ENCODE data around the gene PEPD.

Gene PEPD

GRCh38 chr19:33453265-33453664 is 68.3 kb downstream of the PEPD start:
- DNase-seq = no peak

GRCh38 chr19:33450689-33451088 is 70.9 kb downstream of the PEPD start:
- no peak for DNase-seq

GRCh38 chr19:33449799-33450198 is 71.8 kb downstream of the PEPD start:
- no peak for DNase-seq

- DNase-seq = no peak
Measured at GRCh38 chr19:33448159-33448516, 73.5 kb downstream of the PEPD start.

- no peak for DNase-seq
Measured at GRCh38 chr19:33447336-33448158, 74.0 kb downstream of the PEPD start.

- no peak for DNase-seq
Measured at GRCh38 chr19:33446330-33447293, 75.0 kb downstream of the PEPD start.

- DNase-seq = no peak
Measured at GRCh38 chr19:33445442-33446329, 75.9 kb downstream of the PEPD start.

GRCh38 chr19:33444562-33445441 is 76.8 kb downstream of the PEPD start:
- DNase-seq = no peak

- no peak for DNase-seq
Measured at GRCh38 chr19:33443638-33444561, 77.7 kb downstream of the PEPD start.

- DNase-seq = no peak
Measured at GRCh38 chr19:33442706-33443105, 78.9 kb downstream of the PEPD start.

GRCh38 chr19:33441828-33442227 is 79.8 kb downstream of the PEPD start:
- no peak for DNase-seq

GRCh38 chr19:33441277-33441699 is 80.3 kb downstream of the PEPD start:
- no peak for DNase-seq

GRCh38 chr19:33440682-33441081 is 80.9 kb downstream of the PEPD start:
- DNase-seq = no peak

GRCh38 chr19:33440241-33440640 is 81.3 kb downstream of the PEPD start:
- no peak for DNase-seq

- no peak for DNase-seq
Measured at GRCh38 chr19:33438987-33439781, 82.4 kb downstream of the PEPD start.

GRCh38 chr19:33437821-33438671 is 83.5 kb downstream of the PEPD start:
- no peak for DNase-seq

GRCh38 chr19:33437393-33437820 is 84.2 kb downstream of the PEPD start:
- no peak for DNase-seq
